DOHH2 (cell line): ENCODE results near the gene POU2F1.

Source experiments
- H3F3A ChIP-seq: fragments of 200-600 bp; sonication (generic), shearing (Covaris generic); 2 replicates; pipeline ENCODE4 v1.6.0; 2016; ENCODE audit warnings: antibody characterized with exemption, mild to moderate bottlenecking; ENCODE audit not compliant: control insufficient read depth, insufficient read depth
- H3K27ac ChIP-seq: fragments of 200-600 bp; sonication (generic); 2 replicates; pipeline ENCODE4 v1.5.1; 2014; ENCODE audit warnings: low read depth, mild to moderate bottlenecking, low read length, moderate library complexity
- H3K27me3 ChIP-seq: fragments of 200-600 bp; sonication (generic); 2 replicates; pipeline ENCODE4 v1.6.1; 2014; ENCODE audit warnings: mild to moderate bottlenecking, low read length, mixed read lengths; ENCODE audit not compliant: control insufficient read depth
- H3K36me3 ChIP-seq: fragments of 200-600 bp; sonication (generic); 2 replicates; pipeline ENCODE4 v1.6.1; 2014; ENCODE audit warnings: mild to moderate bottlenecking, low read length, moderate library complexity, mixed read lengths; ENCODE audit not compliant: control insufficient read depth
- H3K4me1 ChIP-seq: fragments of 200-600 bp; sonication (generic); 2 replicates; pipeline ENCODE4 v1.6.1; 2014; ENCODE audit warnings: mild to moderate bottlenecking, low read length, mixed read lengths; ENCODE audit not compliant: control insufficient read depth
- H3K4me2 ChIP-seq: fragments of 200-600 bp; sonication (generic); 2 replicates; pipeline ENCODE4 v1.6.0; 2014; ENCODE audit warnings: mild to moderate bottlenecking, low read length, moderate library complexity
- H3K4me3 ChIP-seq: fragments of 200-600 bp; sonication (generic); 2 replicates; pipeline ENCODE4 v1.5.1; 2014; ENCODE audit warnings: mild to moderate bottlenecking, low read length, mixed read lengths
- H3K79me2 ChIP-seq: fragments of 200-600 bp; sonication (generic); 2 replicates; pipeline ENCODE4 v1.6.1; 2014; ENCODE audit warnings: mild to moderate bottlenecking, low read length, mixed read lengths; ENCODE audit not compliant: control insufficient read depth
- H3K9me2 ChIP-seq: fragments of 200-600 bp; sonication (generic); replicated peaks from 2 replicates; pipeline ENCODE4 v1.6.1; 2014; ENCODE audit warnings: mild to moderate bottlenecking, low read length, mixed read lengths; ENCODE audit not compliant: control insufficient read depth
- H3K9me3 ChIP-seq: fragments of 200-600 bp; sonication (generic); 2 replicates; pipeline ENCODE4 v1.6.1; 2014; ENCODE audit warnings: antibody characterized with exemption, low read length, mixed read lengths; ENCODE audit not compliant: control insufficient read depth, insufficient read depth
- H4K20me1 ChIP-seq: fragments of 200-600 bp; sonication (generic); 2 replicates; pipeline ENCODE4 v1.6.0; 2014; ENCODE audit warnings: low read depth, mild to moderate bottlenecking, antibody characterized with exemption, low read length, moderate library complexity; ENCODE audit not compliant: control insufficient read depth, insufficient read depth
- CTCF ChIP-seq: fragments of 200-600 bp; sonication (generic); IDR thresholded peaks from one replicate; pipeline ENCODE4 v1.5.1; 2014; ENCODE audit warnings: antibody characterized with exemption, mild to moderate bottlenecking, low read depth, low read length; ENCODE audit not compliant: poor library complexity, severe bottlenecking
- EZH2phosphoT487 ChIP-seq: fragments of 200-600 bp; sonication (generic); IDR thresholded peaks from 2 replicates; pipeline ENCODE4 v1.6.1; 2017; ENCODE audit warnings: borderline replicate concordance, mild to moderate bottlenecking, antibody characterized with exemption, low read length, moderate library complexity, mixed read lengths

Gene POU2F1

GRCh38 chr1:167210966-167211674 is 9.6 kb upstream of the POU2F1 start:
- Histone ChIP-seq H4K20me1 (no peaks in the 10 kb centered on the region), H3F3A (peaks cover 11% of the 10 kb centered on the region), H3K9me3 (peaks cover 37% of the 10 kb centered on the region), H3K36me3 (peaks cover 16% of the 10 kb centered on the region), H3K9me2 (no peaks in the 10 kb centered on the region), H3K27ac (no peak overlapping the region), H3K79me2 (no peaks in the 10 kb centered on the region), H3K4me1 (peaks cover 27% of the 10 kb centered on the region), H3K4me2 (no peak overlapping the region), H3K4me3 (no peak overlapping the region), H3K27me3 (no peaks in the 10 kb centered on the region)
- TF ChIP-seq CTCF, result no peak
- TF ChIP-seq EZH2phosphoT487, result no peak

GRCh38 chr1:167212025-167212424 is 8.7 kb upstream of the POU2F1 start:
- H3K36me3 ChIP-seq, result peaks cover 16% of the 10 kb centered on the region
- no peaks in the 10 kb centered on the region for H4K20me1 ChIP-seq
- peaks cover 35% of the 10 kb centered on the region for H3K4me1 ChIP-seq
- no peak overlapping the region for H3K4me3 ChIP-seq
- peaks cover 37% of the 10 kb centered on the region for H3K9me3 ChIP-seq
- H3K27ac ChIP-seq, result no peak overlapping the region
- H3K27me3 ChIP-seq, result no peaks in the 10 kb centered on the region
- no peak overlapping the region for H3K4me2 ChIP-seq
- no peaks in the 10 kb centered on the region for H3K9me2 ChIP-seq
- peaks cover 11% of the 10 kb centered on the region for H3F3A ChIP-seq
- no peaks in the 10 kb centered on the region for H3K79me2 ChIP-seq
- no peak for TF ChIP-seq CTCF
- no peak for TF ChIP-seq EZH2phosphoT487

- Histone ChIP-seq H3K4me3 (no peak overlapping the region), H3K36me3 (no peaks in the 10 kb centered on the region), H4K20me1 (no peaks in the 10 kb centered on the region), H3K27ac (no peak overlapping the region), H3K9me2 (no peaks in the 10 kb centered on the region), H3K79me2 (peaks cover 6% of the 10 kb centered on the region; the same call in 1 of the 2 replicates), H3K4me2 (no peak overlapping the region), H3K4me1 (peaks cover 27% of the 10 kb centered on the region), H3K27me3 (no peaks in the 10 kb centered on the region), H3F3A (peaks cover 5% of the 10 kb centered on the region), H3K9me3 (no peaks in the 10 kb centered on the region; the same call in 1 of the 2 replicates)
- no peak for TF ChIP-seq EZH2phosphoT487
- TF ChIP-seq CTCF, result no peak
These were observed 3.9 kb upstream of the POU2F1 start for GRCh38 chr1:167216809-167217208.
